Measurements from ENCODE around the gene FOXL1.

Gene FOXL1

DNA sequence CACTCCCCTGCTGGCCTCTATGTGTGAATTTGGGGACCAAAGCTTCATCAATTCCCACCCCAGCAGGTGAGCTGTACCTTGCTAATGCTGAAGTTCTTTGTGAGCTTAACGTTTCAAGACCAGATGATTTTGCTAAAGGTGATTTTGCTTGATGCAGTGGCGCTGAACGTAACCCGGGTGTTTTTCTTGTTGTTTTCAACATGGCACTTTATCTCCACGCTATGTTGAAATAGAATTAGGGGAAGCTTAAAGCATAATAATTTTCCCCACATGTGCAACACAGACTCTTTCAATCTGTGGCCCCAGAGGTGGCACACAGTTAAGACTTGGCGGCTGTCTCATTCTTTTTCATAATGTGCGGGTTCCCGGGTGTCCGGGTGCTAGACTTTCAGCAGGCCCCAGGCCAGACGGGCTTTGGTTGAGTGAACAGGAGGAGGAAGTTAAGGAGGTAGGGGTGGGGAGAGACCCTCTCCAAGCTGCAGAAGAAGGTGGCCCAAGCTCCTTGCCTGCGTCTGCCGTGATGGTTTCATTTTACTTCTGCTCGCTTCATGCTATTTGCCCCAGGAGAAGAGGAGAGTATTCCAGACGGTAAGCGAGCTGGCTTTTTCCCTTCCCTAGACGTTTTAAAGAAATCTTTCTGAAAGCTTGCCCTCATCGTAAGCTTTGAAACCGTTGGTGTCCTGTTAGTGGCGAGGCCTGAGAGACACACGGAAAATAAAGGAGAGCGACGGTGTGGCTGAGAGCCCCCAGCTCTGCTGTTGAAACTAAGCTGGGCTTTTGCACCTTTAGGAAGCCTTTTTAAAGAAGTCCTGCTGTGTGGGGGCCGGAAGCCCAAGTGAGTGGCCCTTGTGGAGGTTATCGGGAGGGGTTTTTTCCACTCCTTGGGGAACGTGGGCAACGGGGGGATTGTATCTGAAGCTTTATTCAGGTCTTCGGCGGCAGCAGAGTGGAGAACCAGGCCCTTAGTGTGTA, 7.5 kb upstream of the FOXL1 start:
- no peak overlapping the region for H3K27ac Mint-ChIP-seq
- no peaks in the 10 kb centered on the region for H3K9me3 Mint-ChIP-seq
- DNase-seq (ENCODE audit: low spot score in 2 of 2) (no peak), ATAC-seq (no peak)
- no peak overlapping the region for H3K4me3 Mint-ChIP-seq
- no peaks in the 10 kb centered on the region for H3K4me1 Mint-ChIP-seq
- H3K36me3 Mint-ChIP-seq = peaks cover 6% of the 10 kb centered on the region

DNA sequence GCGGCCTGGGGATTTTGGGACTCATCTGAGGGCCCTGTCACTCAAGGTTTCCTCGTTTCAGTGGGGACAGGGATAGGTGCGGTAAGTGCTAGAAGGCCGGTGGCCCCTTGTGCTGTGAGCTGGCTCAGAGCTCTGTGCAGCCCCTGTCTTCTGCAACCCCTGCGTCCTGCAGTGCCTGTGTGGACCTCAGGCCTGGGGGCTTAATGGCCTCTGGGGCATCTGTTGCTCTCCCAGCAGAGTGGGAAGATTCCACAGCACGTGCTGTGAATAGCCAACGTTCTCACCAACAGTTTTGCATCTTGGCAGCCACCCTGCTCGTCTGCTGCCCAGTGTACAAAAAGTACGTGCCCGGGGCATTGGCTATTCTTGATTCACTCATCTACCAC, 6.8 kb upstream of the FOXL1 start:
- Mint-ChIP-seq H3K4me1 (peaks cover 6% of the 10 kb centered on the region), H3K36me3 (peaks cover 12% of the 10 kb centered on the region), H3K4me3 (no peak overlapping the region), H3K9me3 (no peaks in the 10 kb centered on the region), H3K27ac (no peak overlapping the region)
- DNase-seq (ENCODE audit: low spot score in 2 of 2) (no peak), ATAC-seq (no peak)

DNA sequence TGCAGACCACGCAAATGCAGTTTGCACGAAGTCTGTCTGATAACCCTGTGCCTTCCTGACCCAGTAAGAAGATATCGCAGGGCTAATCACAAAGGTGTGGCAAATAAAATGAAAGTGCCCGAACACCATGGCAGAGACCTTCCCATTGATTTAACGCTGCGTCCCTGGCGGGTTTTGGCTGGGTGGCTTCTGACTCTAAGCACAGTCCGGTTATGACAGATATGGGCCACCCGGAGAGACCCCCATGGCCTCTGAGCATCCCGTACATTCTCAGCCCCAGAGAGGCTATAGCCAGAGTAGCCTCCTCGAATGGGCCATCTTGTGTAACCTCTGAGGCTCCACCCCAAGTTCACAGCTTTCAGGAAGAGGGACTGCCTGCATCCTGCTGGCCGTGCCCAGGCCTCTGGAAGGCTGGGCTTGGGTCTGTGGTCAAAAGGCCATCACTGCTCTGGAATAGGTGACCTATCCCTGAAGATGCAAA, 6.3 kb upstream of the FOXL1 start:
- Mint-ChIP-seq H3K4me3 (no peak overlapping the region), H3K9me3 (no peaks in the 10 kb centered on the region), H3K4me1 (peaks cover 6% of the 10 kb centered on the region), H3K27ac (no peak overlapping the region), H3K36me3 (peaks cover 12% of the 10 kb centered on the region)
- DNase-seq (ENCODE audit: low spot score in 2 of 2) (no peak), ATAC-seq (no peak)

DNA sequence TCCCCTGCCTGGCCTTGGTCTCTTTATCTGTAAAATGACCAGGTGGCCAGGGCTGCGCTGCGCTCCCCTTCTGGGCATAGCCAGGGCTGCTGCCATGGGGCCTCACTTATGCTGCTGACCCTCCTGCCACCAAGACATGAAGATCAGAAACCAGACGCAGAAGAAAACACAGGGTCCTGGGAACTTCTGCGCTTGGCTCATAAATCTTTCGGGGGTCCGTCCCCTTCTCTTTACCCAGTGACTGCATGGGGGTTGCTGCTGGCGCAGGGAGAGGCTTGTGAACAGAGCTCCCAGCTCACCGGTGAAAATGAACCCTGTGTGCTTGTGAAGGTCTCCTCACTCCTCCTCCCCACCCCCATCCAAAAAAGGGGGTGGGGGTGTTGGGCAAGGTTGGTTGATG, 5.7 kb upstream of the FOXL1 start:
- H3K4me3 Mint-ChIP-seq = no peak overlapping the region

DNA sequence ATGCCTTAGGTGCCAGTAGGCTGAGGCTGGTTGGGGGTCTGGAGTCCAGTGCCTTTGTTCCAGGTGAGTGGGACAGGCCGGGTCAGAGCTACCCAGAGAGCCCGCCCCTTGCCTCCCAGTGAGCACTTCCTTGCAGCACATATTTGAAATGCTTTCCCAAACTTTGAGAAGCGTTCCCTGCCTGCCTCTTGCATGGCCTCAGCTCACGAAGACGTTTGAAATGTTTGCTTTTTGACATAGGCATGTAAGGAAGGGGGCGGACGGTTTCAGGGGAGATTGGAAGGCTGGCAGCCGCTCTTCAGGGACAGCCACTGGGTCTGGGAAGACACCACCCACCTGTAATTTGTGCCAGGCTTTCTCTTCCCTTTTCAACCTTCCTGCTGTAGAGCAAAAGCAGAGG, 5.1 kb upstream of the FOXL1 start:
- Mint-ChIP-seq H3K4me1 (peaks cover 6% of the 10 kb centered on the region), H3K4me3 (no peak overlapping the region), H3K36me3 (peaks cover 12% of the 10 kb centered on the region), H3K9me3 (no peaks in the 10 kb centered on the region), H3K27ac (no peak overlapping the region)
- ATAC-seq (no peak), DNase-seq (ENCODE audit: low spot score in 2 of 2) (no peak)

More for the DNA sequence above, 5.7 kb upstream of the FOXL1 start:
- H3K27ac Mint-ChIP-seq = no peak overlapping the region
- peaks cover 12% of the 10 kb centered on the region for H3K36me3 Mint-ChIP-seq
- DNase-seq (ENCODE audit: low spot score in 2 of 2) = no peak
- H3K4me1 Mint-ChIP-seq = peaks cover 6% of the 10 kb centered on the region
- H3K9me3 Mint-ChIP-seq = no peaks in the 10 kb centered on the region
- no peak for ATAC-seq

DNA sequence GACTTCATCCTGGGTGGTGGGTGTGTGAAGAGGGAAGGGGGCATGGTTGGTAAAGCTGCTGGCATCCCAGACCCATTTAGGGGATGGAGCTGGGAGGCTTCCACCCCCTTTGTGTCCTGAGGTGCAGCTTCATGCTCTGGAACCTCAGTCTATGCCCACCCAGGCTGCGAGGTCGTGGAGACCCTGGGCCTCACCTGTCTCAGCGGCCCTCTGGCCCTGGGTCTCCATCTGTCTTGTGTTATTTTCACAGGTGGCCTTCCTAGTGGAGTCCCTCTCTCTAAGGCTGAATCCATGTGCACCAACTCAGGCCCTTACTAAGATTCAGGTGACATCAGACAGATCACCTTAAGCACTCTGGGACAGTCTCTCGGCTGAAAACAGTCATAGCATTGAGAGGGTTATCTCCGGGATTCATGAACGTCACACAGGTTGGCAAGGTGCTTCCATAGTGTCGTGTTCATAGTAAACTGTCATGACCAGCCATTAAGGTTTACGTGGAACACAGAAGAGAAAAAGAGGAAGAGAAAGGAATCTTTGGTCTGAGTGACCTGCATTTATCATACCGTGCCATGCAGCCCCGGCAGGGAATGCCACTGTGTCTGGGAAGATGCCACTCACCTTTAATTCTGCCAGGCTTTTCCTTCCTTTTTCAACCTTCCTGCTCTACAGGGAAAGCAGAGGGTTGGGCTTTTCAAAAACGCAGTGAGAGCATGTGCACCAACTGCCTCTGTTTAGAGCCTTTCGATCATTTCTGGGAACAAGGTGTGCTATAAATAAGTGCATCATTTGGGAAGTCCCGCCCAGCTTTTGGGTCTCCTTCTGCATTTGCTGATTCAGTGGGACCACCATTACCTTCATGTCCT, 4.5 kb upstream of the FOXL1 start:
- no peak overlapping the region for H3K4me3 Mint-ChIP-seq
- no peaks in the 10 kb centered on the region for H3K9me3 Mint-ChIP-seq
- peaks cover 6% of the 10 kb centered on the region for H3K4me1 Mint-ChIP-seq
- no peak for DNase-seq (ENCODE audit: low spot score in 2 of 2)
- peaks cover 8% of the 10 kb centered on the region for H3K36me3 Mint-ChIP-seq
- no peak for ATAC-seq
- H3K27ac Mint-ChIP-seq = no peak overlapping the region

DNA sequence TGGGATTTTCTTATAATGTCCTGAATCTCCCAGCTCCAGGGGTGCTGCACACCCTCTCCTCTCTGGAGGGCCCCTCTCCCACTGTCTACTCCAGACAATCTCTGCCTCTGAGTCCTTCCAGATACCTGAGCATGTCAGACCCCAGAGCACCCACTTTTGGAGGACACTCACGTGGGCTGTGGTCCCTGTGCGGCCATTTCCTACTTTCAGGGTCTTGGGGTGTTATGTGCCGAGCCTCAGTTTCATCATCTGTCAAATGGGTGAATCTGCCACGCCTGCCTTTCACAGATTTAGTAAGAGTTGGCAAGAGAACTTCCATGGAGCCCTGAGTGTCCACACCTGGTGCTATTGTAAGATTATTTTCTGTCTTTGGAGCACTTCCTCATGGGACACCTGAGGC, 3.7 kb upstream of the FOXL1 start:
- Mint-ChIP-seq H3K4me3 (no peak overlapping the region), H3K36me3 (peaks cover 6% of the 10 kb centered on the region), H3K4me1 (peaks cover 9% of the 10 kb centered on the region), H3K27ac (no peak overlapping the region), H3K9me3 (no peaks in the 10 kb centered on the region)
- ATAC-seq = no peak
- DNase-seq (ENCODE audit: low spot score in 2 of 2) = no peak

DNA sequence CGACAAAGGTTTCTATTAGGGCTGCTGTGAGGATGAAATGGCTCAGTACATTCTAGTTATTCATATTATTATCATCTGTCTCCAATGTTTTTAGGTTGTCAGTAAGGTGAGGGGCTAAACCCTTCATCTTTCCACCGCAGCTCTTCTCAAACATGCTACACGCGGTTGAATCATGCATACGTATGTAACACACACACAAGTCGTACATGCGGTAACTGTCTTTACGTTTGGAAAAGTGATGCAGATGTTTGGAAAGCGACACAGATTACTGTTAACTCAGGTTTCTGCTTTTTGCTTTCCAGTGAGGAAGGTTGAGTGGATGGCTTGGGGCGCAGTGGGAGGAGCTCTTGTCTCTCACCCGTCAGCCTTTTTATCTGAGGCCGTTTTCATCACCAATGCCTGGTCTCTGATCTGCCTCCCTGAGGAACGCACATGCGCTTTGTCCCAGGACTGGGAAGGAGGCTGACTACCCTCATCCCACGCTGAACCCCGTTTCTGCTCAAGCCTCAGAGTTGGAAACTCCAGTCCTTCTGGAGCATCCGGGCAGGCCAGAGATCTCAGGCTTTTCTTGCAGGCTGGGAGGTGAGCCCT, 3.2 kb upstream of the FOXL1 start:
- Mint-ChIP-seq H3K36me3 (peaks cover 6% of the 10 kb centered on the region), H3K4me3 (peak overlapping the region; percentile 64), H3K27ac (no peak overlapping the region), H3K9me3 (no peaks in the 10 kb centered on the region), H3K4me1 (peaks cover 12% of the 10 kb centered on the region)
- DNase-seq (ENCODE audit: low spot score in 2 of 2) (no peak), ATAC-seq (no peak)

DNA sequence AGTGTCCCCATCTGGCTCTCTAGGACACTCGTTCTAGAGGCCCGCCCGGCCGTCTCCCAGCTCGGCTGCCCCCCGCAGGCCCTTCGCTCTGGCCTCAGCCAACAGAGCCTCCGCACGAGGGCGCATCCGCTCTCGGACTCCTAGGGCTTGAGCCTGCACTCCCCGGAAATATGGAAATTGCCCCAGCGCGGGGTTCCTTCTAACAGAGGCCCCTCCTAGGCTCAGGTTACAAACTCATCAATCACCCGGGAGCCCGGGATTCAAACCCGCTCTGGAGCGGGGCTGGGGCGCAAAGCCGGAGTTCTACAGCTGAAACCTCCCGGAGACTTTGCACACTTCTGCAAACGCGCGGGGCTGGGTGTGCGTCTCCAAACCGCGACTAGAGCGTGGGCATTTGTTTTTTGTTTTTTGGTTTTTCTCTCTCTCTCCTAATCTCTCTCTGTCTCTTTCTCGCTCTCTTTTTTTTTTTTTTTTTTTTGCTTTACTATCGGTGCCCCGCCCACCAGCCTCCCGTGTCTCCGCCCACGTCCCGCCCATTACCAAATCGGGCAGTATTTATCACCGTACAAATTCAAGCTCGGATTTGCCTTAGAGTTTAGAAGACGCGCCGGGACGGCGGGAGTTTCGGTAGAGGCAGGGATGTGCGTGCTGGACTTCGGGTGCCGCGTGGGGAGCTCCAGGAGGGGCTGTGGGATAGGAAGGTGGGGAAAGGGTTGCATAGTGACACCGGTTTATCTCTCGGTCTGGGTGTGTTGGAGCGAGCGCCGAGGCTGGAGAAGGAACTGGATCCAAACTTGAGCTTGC, 2.4 kb upstream of the FOXL1 start:
- Mint-ChIP-seq H3K27ac (no peak overlapping the region), H3K9me3 (no peaks in the 10 kb centered on the region), H3K36me3 (peaks cover 6% of the 10 kb centered on the region), H3K4me3 (peak overlapping the region; percentile 64), H3K4me1 (peaks cover 12% of the 10 kb centered on the region)
- DNase-seq (ENCODE audit: low spot score in 2 of 2) = no peak
- peak; percentile 27 for ATAC-seq

DNA sequence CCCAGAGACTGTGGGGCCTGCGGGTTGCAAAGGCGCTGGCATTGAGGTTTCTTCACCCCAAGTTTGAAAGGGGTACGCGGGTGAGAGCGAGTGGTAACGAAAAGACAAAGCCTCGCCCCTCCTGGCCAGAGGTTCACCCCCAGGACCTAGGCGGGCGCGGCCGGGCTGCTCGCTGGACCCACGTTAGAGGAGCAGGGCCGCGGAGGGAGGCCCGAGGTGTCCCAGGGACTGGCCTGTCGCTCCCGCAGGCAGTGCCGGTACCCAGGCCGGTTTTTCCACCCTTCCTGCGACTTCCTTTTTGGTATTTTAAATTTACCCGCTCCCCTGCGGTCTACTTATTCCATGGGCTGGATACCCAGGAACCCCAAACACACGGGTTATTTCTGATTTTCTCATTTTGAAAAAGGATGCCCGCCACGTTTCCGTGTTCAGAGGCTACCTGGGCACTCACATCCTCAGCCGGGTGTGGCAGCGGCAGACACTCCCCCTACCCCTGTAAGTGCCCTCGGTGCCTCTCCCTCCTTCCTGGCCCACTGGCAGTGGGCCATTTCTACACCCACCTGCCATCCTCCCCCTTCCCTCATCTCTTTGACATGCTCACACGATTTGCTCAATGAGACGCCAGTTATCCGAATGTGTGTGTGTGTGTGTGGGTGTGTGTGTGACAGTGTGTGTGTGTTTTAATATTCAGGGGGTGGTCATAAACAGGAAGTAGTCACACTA, 1.6 kb upstream of the FOXL1 start:
- Mint-ChIP-seq H3K27ac (no peak overlapping the region), H3K36me3 (peaks cover 6% of the 10 kb centered on the region)

DNA sequence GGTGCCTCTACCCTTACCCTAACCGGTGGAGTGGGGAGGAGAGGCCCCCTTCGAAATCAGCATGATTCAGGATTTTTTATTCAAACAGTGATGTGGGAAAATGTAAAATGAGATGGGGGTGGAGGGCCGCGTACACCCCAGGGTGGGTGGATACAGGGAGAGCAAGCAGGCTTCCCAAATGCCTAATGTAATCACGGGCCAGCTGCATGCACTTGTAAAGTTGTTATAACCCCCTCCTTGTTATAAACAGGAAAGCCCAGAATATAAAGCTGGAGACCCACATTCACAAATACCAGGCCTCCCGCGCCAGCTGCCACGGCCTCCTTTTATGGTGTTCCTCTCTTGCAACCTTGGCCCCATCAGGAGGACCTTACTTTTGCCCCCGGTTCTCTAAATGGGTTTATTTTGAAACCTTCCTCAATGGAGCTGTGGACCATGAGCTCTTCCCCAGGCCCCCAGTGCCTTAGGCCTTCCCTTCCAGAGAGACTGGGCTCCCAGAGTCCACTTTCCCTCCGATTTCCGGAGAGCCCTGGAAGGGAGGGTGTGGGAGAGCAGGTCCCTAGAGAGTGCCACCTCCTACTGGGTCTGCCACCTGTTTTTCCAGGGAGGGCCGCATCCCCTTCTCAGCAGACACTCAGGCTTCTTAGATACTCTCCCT, 906 bp upstream of the FOXL1 start:
- H3K27ac Mint-ChIP-seq = no peak overlapping the region
- no peak for ATAC-seq
- no peaks in the 10 kb centered on the region for H3K9me3 Mint-ChIP-seq
- peaks cover 6% of the 10 kb centered on the region for H3K36me3 Mint-ChIP-seq
- no peak for DNase-seq (ENCODE audit: low spot score in 2 of 2)
- peaks cover 12% of the 10 kb centered on the region for H3K4me1 Mint-ChIP-seq
- no peak overlapping the region for H3K4me3 Mint-ChIP-seq

More for the DNA sequence above, 1.6 kb upstream of the FOXL1 start:
- ATAC-seq (no peak), DNase-seq (ENCODE audit: low spot score in 2 of 2) (no peak)
- H3K9me3 Mint-ChIP-seq = no peaks in the 10 kb centered on the region
- H3K4me1 Mint-ChIP-seq = peaks cover 12% of the 10 kb centered on the region
- H3K4me3 Mint-ChIP-seq = peak overlapping the region; percentile 64

DNA sequence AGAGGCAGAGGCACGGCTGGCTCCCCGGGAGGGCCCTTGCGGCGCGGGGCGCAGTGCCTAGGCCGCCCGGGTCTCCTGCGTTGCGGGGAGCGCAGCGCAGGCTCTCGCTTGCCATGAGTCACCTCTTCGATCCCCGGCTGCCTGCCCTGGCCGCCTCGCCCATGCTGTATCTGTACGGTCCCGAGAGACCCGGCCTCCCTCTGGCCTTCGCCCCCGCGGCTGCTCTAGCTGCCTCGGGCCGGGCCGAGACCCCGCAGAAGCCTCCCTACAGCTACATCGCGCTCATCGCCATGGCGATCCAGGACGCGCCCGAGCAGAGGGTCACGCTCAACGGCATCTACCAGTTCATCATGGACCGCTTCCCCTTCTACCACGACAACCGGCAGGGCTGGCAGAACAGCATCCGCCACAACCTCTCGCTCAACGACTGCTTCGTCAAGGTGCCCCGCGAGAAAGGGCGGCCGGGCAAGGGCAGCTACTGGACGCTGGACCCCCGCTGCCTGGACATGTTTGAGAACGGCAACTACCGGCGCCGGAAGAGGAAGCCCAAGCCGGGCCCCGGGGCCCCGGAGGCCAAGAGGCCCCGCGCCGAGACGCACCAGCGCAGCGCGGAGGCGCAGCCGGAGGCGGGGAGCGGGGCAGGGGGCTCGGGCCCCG, 390 bp downstream of the FOXL1 start:
- Mint-ChIP-seq H3K4me1 (peaks cover 12% of the 10 kb centered on the region), H3K36me3 (peaks cover 6% of the 10 kb centered on the region), H3K4me3 (no peak overlapping the region), H3K27ac (no peak overlapping the region), H3K9me3 (no peaks in the 10 kb centered on the region)
- ATAC-seq (no peak), DNase-seq (ENCODE audit: low spot score in 2 of 2) (no peak)

DNA sequence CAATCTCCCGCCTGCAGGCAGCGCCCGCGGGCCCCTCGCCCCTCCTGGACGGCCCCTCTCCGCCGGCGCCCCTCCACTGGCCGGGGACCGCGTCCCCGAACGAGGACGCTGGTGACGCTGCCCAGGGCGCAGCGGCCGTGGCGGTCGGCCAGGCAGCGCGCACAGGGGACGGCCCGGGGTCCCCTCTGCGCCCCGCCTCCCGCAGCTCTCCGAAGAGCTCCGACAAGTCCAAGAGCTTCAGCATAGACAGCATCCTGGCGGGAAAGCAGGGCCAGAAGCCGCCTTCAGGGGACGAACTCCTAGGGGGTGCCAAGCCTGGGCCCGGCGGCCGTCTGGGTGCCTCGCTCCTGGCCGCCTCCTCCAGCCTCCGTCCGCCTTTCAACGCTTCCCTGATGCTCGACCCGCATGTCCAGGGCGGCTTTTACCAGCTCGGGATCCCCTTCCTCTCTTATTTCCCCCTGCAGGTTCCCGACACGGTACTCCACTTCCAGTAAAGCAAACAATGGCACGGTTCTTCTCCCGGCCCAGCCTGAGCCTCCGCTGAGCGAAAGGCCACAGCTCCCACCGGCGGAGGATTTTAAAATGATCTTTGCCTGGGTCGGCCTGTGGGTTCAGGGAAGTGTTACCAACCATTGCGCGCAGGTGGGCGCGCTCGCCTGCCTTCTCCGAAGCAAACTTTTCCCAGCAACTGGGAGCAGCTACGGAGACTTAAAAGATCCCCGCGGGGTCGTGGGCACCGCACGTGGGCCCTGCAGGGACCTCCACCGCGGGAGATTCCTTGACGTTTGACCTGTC, 1.1 kb downstream of the FOXL1 start:
- no peaks in the 10 kb centered on the region for H3K9me3 Mint-ChIP-seq
- H3K4me1 Mint-ChIP-seq = peaks cover 12% of the 10 kb centered on the region
- H3K27ac Mint-ChIP-seq = no peak overlapping the region
- ATAC-seq (no peak), DNase-seq (ENCODE audit: low spot score in 2 of 2) (no peak)
- H3K4me3 Mint-ChIP-seq = no peak overlapping the region
- H3K36me3 Mint-ChIP-seq = peaks cover 6% of the 10 kb centered on the region

Measured in stimulated activated effector memory CD8-positive, alpha-beta T cell treated with anti-CD3 and anti-CD28 coated beads, Interleukin-12 subunit alpha, Interleukin-12 subunit beta, amount 100 ng/mL, for 72 hours (primary cell).